Stimulated activated CD4-positive, alpha-beta T cell treated with anti-CD3 and anti-CD28 coated beads, TNF-alpha, amount 100 ng/mL, for 24 hours (primary cell): Measurements from ENCODE around the gene CNGA1.

Experiments used
- DNase-seq, 3 experiments: peaks; one replicate each; pipeline ENCODE4 v3.0.0-alpha.2; 2020; ENCODE audit warnings: low read depth in 3 of 3

CNGA1 gene

GRCh38 chr4:47899639-47900038 is 116.8 kb downstream of the CNGA1 start:
- DNase-seq = no peak

- no peak for DNase-seq
These were observed 124.6 kb downstream of the CNGA1 start for GRCh38 chr4:47891928-47892327.
